ENCODE results near the gene RASGRP4.

The RASGRP4 gene

GRCh38 chr19:38387550-38388348 is 38.3 kb downstream of the RASGRP4 start, which contains the start of gene GGN:
Gene GGN (minus strand): TSS chr19:38388034. CDS start chr19:38387261, 773 bp downstream.
- peak; percentile 38 for DNase-seq

DNA sequence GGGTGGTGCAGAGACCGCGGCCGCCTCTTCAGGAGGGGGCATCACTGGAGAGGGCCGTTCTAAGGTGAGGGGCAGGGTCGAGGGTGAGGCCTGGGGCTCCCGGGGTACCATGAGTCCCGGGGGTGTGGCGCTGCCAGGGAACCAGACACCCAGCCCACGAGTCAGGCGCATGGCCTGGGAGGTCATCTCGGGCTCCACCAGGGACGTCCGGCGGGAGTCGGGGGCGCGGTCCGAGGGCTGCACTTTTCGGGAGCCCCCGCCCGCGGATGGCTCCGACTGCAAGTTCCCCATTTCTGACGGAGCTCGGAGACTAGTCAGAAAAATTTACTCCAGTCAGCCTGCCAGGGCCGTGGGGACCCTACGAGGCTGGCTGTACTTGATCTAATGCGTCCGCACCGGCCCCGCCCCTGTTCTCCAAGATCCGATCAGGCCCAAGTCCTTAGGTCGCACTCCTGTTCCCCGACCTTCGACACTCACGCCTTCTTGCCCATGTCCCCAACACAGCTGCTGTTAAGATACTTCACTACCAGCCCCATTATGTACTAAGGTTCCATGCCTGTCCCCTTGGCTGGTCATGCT is 39.0 kb downstream of the RASGRP4 start:
- DNase-seq = no peak

GRCh38 chr19:38386300-38386970 is 39.6 kb downstream of the RASGRP4 start:
- DNase-seq = no peak

GRCh38 chr19:38385804-38386257 is 40.2 kb downstream of the RASGRP4 start:
- no peak for DNase-seq

DNA sequence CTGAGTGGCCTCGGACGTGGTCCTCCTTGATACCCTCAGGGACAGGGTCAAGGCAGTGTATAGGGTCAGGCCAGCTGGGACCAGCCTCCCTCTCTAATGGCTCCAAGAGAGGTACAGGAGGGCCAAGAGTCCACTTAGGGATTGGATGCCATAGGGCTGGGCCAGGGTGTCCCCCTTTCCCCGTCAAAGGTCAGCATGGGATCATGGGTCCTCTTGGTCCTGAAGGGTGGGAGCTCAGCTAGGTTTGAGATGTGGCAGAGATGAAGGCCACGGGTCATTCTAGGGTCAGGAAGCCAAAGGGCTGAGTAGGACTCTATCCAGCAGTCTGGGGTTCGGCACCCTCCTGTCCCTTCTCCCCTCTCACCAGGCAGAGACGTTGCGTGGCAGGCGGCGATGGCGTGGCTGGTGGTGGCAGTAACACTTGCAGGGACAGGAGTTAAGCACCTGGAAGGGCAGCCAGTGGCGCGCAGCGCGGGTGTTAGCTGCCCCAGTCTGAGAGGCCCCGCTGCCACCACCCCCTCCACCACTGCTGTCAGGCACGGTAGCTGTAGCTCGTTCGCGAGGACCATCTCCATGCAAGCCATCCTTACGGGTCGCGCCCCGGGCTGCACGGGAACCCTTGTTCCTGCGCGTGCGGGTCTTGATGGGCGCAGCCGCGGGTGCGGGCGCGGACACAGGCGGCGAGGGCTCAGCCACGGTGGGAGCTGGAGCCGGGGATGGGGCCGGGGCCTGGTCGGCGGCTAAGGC is 40.8 kb downstream of the RASGRP4 start:
- no peak for DNase-seq

GRCh38 chr19:38384209-38385027 is 41.6 kb downstream of the RASGRP4 start:
- DNase-seq = no peak

GRCh38 chr19:38383743-38384142 is 42.3 kb downstream of the RASGRP4 start:
- DNase-seq = no peak

DNA sequence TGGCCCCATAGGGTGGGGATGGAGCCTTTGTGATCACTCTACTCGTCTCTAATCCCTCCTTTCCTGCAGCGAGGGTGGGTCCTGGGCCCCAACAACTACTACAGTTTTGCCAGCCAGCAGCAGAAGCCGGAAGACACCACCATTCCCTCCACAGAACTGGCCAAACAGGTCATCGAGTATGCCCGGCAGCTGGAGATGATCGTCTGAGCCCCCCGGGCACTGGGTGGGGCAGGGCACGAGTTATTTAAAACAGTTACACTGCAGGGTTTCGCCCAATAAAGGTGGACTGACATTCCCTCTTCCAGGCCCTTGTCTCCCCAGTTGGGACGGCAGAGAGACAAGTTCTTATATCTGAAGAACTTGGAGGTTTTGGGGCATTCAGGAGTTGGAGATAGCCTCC is 42.8 kb downstream of the RASGRP4 start:
- no peak for DNase-seq

GRCh38 chr19:38381138-38381537 is 44.9 kb downstream of the RASGRP4 start:
- no peak for DNase-seq

DNA sequence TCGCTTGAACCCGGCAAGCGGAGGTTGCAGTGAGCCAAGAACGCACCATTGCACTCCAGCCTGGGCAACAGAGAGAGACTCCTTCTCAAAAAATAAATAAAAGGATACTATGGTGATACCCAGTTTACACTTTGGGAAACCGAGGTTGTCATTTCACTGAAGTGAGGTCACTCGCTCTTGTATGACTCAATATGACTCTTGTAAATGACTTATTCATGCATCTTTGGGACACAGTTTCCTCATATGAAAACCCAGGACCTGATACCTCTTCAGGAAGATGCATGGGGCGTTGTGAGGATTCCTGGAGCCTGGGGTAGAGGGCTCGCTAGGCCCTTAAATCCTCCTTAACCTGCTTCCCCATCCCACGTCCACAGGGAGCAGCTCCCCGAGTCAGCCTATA is 47.2 kb downstream of the RASGRP4 start:
- DNase-seq = no peak

DNA sequence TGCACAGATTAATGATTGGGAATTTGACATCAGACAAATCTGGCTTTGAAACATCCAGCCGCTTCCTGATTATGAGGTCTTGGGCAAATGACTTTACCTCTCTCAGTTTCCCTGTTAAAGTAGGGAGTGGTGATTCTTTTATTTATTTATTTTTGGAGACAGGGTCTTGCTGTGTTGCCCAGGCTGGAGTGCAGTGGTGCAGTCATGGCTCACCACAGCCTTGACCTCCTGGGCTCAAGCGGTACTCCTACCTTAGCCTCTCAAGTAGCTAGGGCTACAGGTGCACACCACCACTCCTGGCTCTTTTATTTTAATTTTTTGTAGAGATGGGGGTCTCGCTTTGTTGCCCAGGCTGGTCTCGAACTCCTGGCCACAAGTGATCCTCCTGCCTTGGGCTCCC is 49.0 kb downstream of the RASGRP4 start:
- no peak for DNase-seq

GRCh38 chr19:38376576-38376975 is 49.4 kb downstream of the RASGRP4 start:
- DNase-seq = no peak

- DNase-seq = no peak
These were observed 50.3 kb downstream of the RASGRP4 start for GRCh38 chr19:38375748-38376147.

DNA sequence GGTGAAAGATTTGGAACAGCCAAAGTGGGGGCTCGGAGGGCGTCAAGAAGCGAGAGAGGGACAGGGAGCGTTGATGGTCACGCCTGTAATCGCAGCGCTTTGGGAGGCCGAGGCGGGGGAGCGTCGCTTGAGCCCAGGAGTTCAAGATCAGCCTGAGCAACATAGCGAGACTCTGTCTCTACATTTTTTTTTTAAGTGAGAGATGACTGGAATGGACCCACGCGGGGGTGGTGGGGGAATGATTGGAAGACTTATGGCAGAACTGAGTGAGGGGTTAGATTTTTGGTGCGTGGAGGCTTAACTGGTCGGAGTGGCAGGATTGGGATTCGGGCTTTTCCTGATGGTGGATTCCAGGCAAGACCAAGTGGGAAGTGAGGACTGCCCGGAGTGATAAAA is 50.9 kb downstream of the RASGRP4 start:
- no peak for DNase-seq

- DNase-seq = peak; percentile 98
These were observed 51.5 kb downstream of the RASGRP4 start, which contains the start of gene PSMD8 for GRCh38 chr19:38374332-38375097. Gene PSMD8 (plus strand): TSS chr19:38374571. CDS start chr19:38374602, 31 bp downstream.

DNA sequence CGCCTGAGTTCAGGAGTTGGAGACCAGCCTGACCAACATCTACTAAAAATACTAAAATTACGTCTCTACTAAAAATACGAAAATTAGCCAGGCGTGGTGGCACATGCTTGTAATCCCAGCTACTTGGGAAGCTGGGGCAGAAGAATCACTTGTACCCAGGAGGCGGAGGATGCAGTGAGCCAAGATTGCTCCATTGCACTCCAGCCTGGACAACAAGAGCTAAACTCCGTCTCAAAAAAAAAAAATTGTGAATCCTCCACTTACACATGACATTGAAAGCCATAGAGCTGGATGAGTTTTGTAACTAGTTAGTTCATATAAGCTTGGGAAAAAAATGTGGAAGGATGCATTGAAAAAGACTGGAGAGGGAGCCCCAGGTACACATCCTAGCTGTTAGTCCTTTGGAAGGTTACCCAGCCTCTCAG is 52.1 kb downstream of the RASGRP4 start:
- DNase-seq = no peak

GRCh38 chr19:38371081-38371480 is 54.9 kb downstream of the RASGRP4 start:
- DNase-seq = no peak

- no peak for DNase-seq
These were observed 55.7 kb downstream of the RASGRP4 start for GRCh38 chr19:38370299-38370698.

DNA sequence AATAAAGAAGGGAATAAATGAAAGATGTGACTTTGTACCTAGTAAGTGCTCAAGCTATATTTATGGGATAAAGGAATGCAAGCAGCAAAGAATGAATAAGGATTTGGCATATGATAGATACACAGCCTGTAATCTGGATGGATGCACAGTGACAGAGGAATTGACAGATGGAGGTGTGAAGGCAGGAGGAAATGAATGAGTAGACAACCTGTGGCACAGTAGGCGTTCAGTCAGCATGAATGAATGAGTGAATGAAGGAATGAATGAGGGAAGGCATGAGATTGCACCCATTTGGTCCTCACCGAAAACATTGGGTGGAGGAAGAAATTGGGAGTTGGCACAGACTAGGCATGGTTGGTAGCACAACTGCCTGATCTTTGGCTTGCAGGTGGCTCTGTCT is 56.4 kb downstream of the RASGRP4 start:
- no peak for DNase-seq

- DNase-seq = no peak
These were observed 59.0 kb downstream of the RASGRP4 start for GRCh38 chr19:38367041-38367440.
